PC-9 (cell line): ENCODE results near the gene EYA2. TPM values are rescaled to one million over a fixed set of nuclear protein-coding genes. Genes with fewer than 3 reads are reported as not detected.

Source experiments
- BruUV-seq: library from RNA; stranded (reverse); fragments of 400-500 nt; replicated peaks from 2 replicates; lab custom pipeline; 2021; lab: Mats Ljungman, UMichigan
- CTCF ChIA-PET: fragments of 300-600 bp; sonication (Branson Sonifier 250); formaldehyde crosslinking; loops from one replicate; lab custom pipeline; 2022; ENCODE audit warnings: antibody characterized with exemption; lab: Charles Lee
- POLR2A ChIA-PET: fragments of 300-600 bp; sonication (Branson Sonifier 250); formaldehyde crosslinking; loops from one replicate; lab custom pipeline; 2022; ENCODE audit warnings: antibody characterized with exemption; ENCODE audit not compliant: unreplicated experiment; lab: Charles Lee
- DNase-seq, 2 experiments: peaks; one replicate each; pipeline versions ENCODE4 v3.0.0 to v3.0.0-alpha.2; 2015 to 2022; ENCODE audit warnings: mixed read lengths in 1 of 2
- H2AFZ ChIP-seq: fragments of 200-600 bp; sonication (generic); 2 replicates; pipeline ENCODE4 v1.8.1; 2017; ENCODE audit warnings: antibody characterized with exemption
- H3F3A ChIP-seq: fragments of 200-600 bp; sonication (generic); 2 replicates; pipeline ENCODE4 v1.8.1; 2017; ENCODE audit warnings: antibody characterized with exemption, mild to moderate bottlenecking, low read depth; ENCODE audit not compliant: insufficient read depth
- H3K27ac ChIP-seq: fragments of 200-600 bp; sonication (generic); 2 replicates; pipeline ENCODE4 v1.6.1; 2016; ENCODE audit warnings: mixed run types
- H3K27me3 ChIP-seq: fragments of 200-600 bp; sonication (generic); 2 replicates; pipeline ENCODE4 v1.6.1; 2016; ENCODE audit warnings: low read depth, mixed run types; ENCODE audit not compliant: insufficient read depth
- H3K36me3 ChIP-seq: fragments of 200-600 bp; sonication (generic); 2 replicates; pipeline ENCODE4 v1.6.1; 2016; ENCODE audit warnings: low read depth, mixed run types
- H3K4me1 ChIP-seq: fragments of 200-600 bp; sonication (generic); replicated peaks from 2 replicates; pipeline ENCODE4 v1.6.1; 2016; ENCODE audit warnings: mixed run types; ENCODE audit not compliant: insufficient read depth
- H3K4me2 ChIP-seq: fragments of 200-600 bp; sonication (generic); 2 replicates; pipeline ENCODE4 v1.6.1; 2017; ENCODE audit warnings: mixed run types
- H3K4me3 ChIP-seq: fragments of 200-600 bp; sonication (generic); 2 replicates; pipeline ENCODE4 v1.6.1; 2016; ENCODE audit warnings: mixed run types
- H3K79me2 ChIP-seq: fragments of 200-600 bp; sonication (generic); 2 replicates; pipeline ENCODE4 v1.6.1; 2017; ENCODE audit warnings: low read depth, mixed run types
- H3K9me2 ChIP-seq: fragments of 200-600 bp; sonication (generic); 2 replicates; pipeline ENCODE4 v1.8.1; 2017; ENCODE audit warnings: mild to moderate bottlenecking; ENCODE audit not compliant: insufficient read depth
- H3K9me3 ChIP-seq: fragments of 200-600 bp; sonication (generic); 2 replicates; pipeline ENCODE4 v1.8.1; 2016; ENCODE audit warnings: low read depth; ENCODE audit not compliant: insufficient read depth
- H4K20me1 ChIP-seq: fragments of 200-600 bp; sonication (generic); 2 replicates; pipeline ENCODE4 v1.8.1; 2017; ENCODE audit not compliant: insufficient read depth
- EZH2 ChIP-seq: fragments of 200-600 bp; sonication (generic); IDR thresholded peaks from 2 replicates; pipeline ENCODE4 v1.8.0; 2017; ENCODE audit warnings: antibody characterized with exemption, low read depth
- intact Hi-C: fragments of 100-400 bp; cut with micrococcal nuclease; formaldehyde crosslinking; loops from one replicate; pipeline ENCODE4 v1.10.0; 2022; ENCODE audit not compliant: unreplicated experiment
- total RNA-seq: library from RNA; stranded (reverse); gene quantifications from 2 replicates; pipeline ENCODE4 v1.2.3, GENCODE V29; 2021
- TF ChIP-seq, protein P1 (sequence below): fragments of 200-600 bp; sonication (generic); conservative IDR thresholded peaks from 2 replicates; pipeline ENCODE4 v1.6.1; 2017; ENCODE audit warnings: mixed run types, antibody characterized with exemption, mild to moderate bottlenecking, moderate library complexity

The EYA2 gene
- total RNA-seq, 1 experiment from 2014 or later: not detected

DNA sequence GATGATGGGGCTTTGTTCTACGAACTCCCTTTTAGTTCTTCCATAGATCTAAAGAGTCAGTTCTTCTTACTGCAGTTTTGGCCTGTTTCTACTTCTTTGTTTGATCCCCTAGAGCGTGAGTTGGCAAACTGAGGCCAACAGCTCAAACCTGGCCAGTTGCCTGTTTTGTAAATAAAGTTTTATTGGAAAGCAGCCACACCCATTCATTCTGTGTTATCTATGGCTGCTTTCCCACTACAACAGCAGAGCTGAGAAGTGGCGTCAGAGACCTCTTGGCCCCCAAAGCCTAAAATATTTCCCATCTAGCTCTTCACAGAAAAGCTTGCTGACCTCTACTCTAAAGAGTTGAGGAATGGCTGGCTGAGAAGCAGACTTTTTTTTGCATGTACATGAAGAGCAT is 52.2 kb downstream of the EYA2 start:
- no peaks in the 10 kb centered on the region for H4K20me1 ChIP-seq
- TF ChIP-seq EZH2: no peak
- TF ChIP-seq, protein P1, sequence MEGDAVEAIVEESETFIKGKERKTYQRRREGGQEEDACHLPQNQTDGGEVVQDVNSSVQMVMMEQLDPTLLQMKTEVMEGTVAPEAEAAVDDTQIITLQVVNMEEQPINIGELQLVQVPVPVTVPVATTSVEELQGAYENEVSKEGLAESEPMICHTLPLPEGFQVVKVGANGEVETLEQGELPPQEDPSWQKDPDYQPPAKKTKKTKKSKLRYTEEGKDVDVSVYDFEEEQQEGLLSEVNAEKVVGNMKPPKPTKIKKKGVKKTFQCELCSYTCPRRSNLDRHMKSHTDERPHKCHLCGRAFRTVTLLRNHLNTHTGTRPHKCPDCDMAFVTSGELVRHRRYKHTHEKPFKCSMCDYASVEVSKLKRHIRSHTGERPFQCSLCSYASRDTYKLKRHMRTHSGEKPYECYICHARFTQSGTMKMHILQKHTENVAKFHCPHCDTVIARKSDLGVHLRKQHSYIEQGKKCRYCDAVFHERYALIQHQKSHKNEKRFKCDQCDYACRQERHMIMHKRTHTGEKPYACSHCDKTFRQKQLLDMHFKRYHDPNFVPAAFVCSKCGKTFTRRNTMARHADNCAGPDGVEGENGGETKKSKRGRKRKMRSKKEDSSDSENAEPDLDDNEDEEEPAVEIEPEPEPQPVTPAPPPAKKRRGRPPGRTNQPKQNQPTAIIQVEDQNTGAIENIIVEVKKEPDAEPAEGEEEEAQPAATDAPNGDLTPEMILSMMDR: no peak
- no peak overlapping the region for H3K27ac ChIP-seq
- CTCF ChIA-PET: no interaction called here
- BruUV-seq: no TSS peak
- no peak overlapping the region for H2AFZ ChIP-seq
- H3K9me3 ChIP-seq: no peaks in the 10 kb centered on the region
- no peaks in the 10 kb centered on the region for H3K9me2 ChIP-seq
- H3K4me1 ChIP-seq: no peaks in the 10 kb centered on the region
- no peak for DNase-seq
- POLR2A ChIA-PET: no interaction called here
- H3F3A ChIP-seq: no peaks in the 10 kb centered on the region
- intact Hi-C loops: no loop called here
- H3K79me2 ChIP-seq: no peaks in the 10 kb centered on the region
- H3K36me3 ChIP-seq: no peaks in the 10 kb centered on the region
- H3K27me3 ChIP-seq: no peaks in the 10 kb centered on the region
- H3K4me3 ChIP-seq: no peak overlapping the region
- H3K4me2 ChIP-seq: no peak overlapping the region

DNA sequence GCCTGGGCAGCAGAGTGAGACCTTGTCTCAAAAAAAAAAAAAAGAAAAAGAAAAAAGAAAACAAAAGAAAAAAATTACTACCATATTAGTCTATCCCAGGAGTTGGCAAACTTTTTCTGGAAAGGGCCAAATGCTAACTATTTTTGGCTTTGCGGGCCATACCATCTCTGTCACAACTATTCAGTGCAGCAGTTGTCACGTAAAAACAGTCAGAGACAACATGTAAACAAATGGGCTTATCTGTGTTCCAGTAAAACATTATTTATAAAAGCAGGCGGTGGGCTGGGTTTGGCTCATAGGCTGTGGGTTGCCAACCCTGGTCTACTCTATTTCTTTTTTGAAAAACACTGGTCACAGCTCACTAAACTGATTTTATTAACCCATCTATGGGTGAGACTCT is 53.4 kb downstream of the EYA2 start:
- CTCF ChIA-PET: interaction anchor here (0.6 kb wide), 1 partner anchor 12 kb away, joined by 5 read pairs; no protein-coding TSS in a partner anchor
- Histone ChIP-seq H3K4me1 (no peaks in the 10 kb centered on the region), H3K27ac (no peak overlapping the region), H4K20me1 (no peaks in the 10 kb centered on the region), H3K79me2 (no peaks in the 10 kb centered on the region), H3K9me3 (no peaks in the 10 kb centered on the region), H3K27me3 (no peaks in the 10 kb centered on the region), H3K36me3 (no peaks in the 10 kb centered on the region), H3F3A (no peaks in the 10 kb centered on the region), H2AFZ (no peak overlapping the region), H3K4me3 (no peak overlapping the region), H3K4me2 (no peak overlapping the region), H3K9me2 (no peaks in the 10 kb centered on the region)
- BruUV-seq: no TSS peak
- TF ChIP-seq, protein P1: no peak
- no peak for TF ChIP-seq EZH2
- POLR2A ChIA-PET: no interaction called here
- intact Hi-C loops: no loop called here
- no peak for DNase-seq

DNA sequence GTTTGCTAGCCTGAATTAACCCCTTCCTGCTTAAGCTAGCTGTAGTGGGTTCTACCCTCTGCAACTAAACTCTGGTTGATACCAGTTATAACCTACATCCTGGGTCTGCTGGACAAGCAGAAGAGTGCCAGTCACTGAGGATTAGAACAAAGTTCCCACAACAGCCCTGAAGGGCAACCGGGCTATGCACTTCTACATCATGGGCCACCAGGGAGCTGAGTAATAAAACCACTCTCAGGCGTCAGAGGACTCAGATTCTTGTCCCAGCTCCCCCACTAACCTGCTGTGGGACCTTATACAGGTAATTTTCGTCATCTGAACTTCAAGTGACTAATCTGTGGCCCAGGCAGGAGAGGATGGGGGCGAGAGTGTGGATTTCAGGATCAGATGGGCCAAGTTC is 56.8 kb downstream of the EYA2 start:
- peaks cover 19% of the 10 kb centered on the region; the same call in 1 of the 2 replicates for H3F3A ChIP-seq
- H3K4me1 ChIP-seq: peaks cover 27% of the 10 kb centered on the region
- H4K20me1 ChIP-seq: no peaks in the 10 kb centered on the region
- H3K4me3 ChIP-seq: no peak overlapping the region
- no peak for DNase-seq
- BruUV-seq: no TSS peak
- H3K4me2 ChIP-seq: no peak overlapping the region
- no peaks in the 10 kb centered on the region for H3K36me3 ChIP-seq
- CTCF ChIA-PET: no interaction called here
- POLR2A ChIA-PET: no interaction called here
- no peaks in the 10 kb centered on the region for H3K9me2 ChIP-seq
- H3K79me2 ChIP-seq: no peaks in the 10 kb centered on the region
- no peak for TF ChIP-seq EZH2
- TF ChIP-seq, protein P1: no peak
- intact Hi-C loops: loop anchor here (5.0 kb wide), 1 partner anchor 366 kb away; no protein-coding TSS in a partner anchor
- H3K9me3 ChIP-seq: peaks cover 8% of the 10 kb centered on the region; the same call in 1 of the 2 replicates
- no peak overlapping the region for H3K27ac ChIP-seq
- H3K27me3 ChIP-seq: no peaks in the 10 kb centered on the region
- H2AFZ ChIP-seq: no peak overlapping the region
